ENCODE measurements around the gene SPC25. TPM values are rescaled to one million over a fixed set of nuclear protein-coding genes. Genes with fewer than 3 reads are reported as not detected.

Gene SPC25
- total RNA-seq, 4 donors from 2014 or later, result 1.1 to 6.6 TPM; not detected in 2

GRCh38 chr2:168915441-168916330 lies 25.5 kb upstream of the SPC25 start:
- Histone ChIP-seq H3K4me3 (no peak overlapping the region), H3K36me3 (no peaks in the 10 kb centered on the region), H3K9me3 (no peaks in the 10 kb centered on the region), H3K27me3 (no peaks in the 10 kb centered on the region), H3K4me1 (no peaks in the 10 kb centered on the region), H3K27ac (no peak overlapping the region)
- TF ChIP-seq CTCF (IDR thresholded peaks at IDR 0.05) (no peak), POLR2A (IDR thresholded peaks at IDR 0.05) (no peak)
- DNase-seq, result no peak

- Histone ChIP-seq H3K4me1 (no peaks in the 10 kb centered on the region), H3K36me3 (no peaks in the 10 kb centered on the region), H3K9me3 (no peaks in the 10 kb centered on the region), H3K4me3 (no peak overlapping the region), H3K27me3 (no peaks in the 10 kb centered on the region), H3K27ac (no peak overlapping the region)
- no peak for TF ChIP-seq POLR2A (IDR thresholded peaks at IDR 0.05)
- no peak for TF ChIP-seq CTCF (IDR thresholded peaks at IDR 0.05)
- no peak for DNase-seq
These were observed 23.3 kb upstream of the SPC25 start for GRCh38 chr2:168913495-168913894.

DNA sequence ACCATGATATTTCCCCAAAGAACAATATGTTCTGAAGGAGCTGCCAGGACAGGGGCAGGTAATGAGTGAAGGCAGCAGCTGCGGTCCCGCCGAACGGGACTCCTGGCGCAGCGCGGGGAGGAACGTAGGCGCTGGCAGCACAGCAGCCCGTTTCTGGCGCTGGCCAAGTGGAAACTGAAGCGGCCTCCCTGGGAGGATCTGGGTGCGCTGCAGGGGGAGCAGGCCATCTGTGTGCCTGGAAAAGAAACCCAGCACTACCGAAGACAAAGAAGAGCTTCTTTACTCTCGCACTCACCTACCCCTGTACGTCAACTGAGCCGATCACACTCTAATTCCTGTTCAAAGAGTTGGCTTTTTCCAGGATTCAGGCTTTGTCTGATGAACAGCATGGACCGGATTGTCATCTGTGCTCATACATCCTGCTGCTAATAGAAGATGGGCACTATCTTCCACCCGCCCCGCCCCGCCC lies 22.7 kb upstream of the SPC25 start:
- H3K27ac ChIP-seq, result no peak overlapping the region
- H3K36me3 ChIP-seq, result no peaks in the 10 kb centered on the region
- H3K4me1 ChIP-seq, result no peaks in the 10 kb centered on the region
- peak overlapping the region in 2 of 4 donors; percentile 19 to 37 for H3K4me3 ChIP-seq
- peak in 1 of 3 donors; percentile 51 for DNase-seq
- H3K9me3 ChIP-seq, result no peaks in the 10 kb centered on the region
- no peaks in the 10 kb centered on the region for H3K27me3 ChIP-seq
- no peak for TF ChIP-seq CTCF (IDR thresholded peaks at IDR 0.05)
- TF ChIP-seq POLR2A (IDR thresholded peaks at IDR 0.05), result no peak

- Histone ChIP-seq H3K4me1 (no peaks in the 10 kb centered on the region), H3K27me3 (no peaks in the 10 kb centered on the region), H3K9me3 (no peaks in the 10 kb centered on the region), H3K27ac (no peak overlapping the region), H3K4me3 (peak overlapping the region in 1 of 4 donors; percentile 19), H3K36me3 (no peaks in the 10 kb centered on the region)
- DNase-seq, result no peak
- no peak for TF ChIP-seq CTCF (IDR thresholded peaks at IDR 0.05)
- TF ChIP-seq POLR2A (IDR thresholded peaks at IDR 0.05), result no peak
These were observed 22.2 kb upstream of the SPC25 start for GRCh38 chr2:168912466-168912865.

DNA sequence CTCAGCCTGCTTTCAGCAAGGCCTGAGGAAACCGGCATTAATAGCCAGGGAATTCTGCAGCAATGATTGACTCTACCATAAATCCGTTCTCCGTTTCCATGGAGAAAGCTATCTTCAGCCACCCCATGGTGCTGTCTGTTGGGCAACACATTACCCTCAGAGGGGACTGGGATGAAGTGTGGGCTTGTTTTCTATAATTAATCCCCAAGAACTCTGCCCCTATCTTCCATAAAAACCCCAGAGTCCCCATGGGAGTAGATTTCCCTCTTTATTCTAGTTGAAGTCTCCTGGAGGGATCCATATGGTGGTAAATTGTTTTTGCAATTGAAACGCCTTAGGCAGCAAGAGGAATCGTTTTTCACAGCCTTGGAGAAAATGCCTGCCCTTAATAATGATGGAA lies 20.1 kb upstream of the SPC25 start:
- no peaks in the 10 kb centered on the region for H3K27me3 ChIP-seq
- TF ChIP-seq POLR2A (IDR thresholded peaks at IDR 0.05) (no peak), CTCF (IDR thresholded peaks at IDR 0.05) (no peak)
- H3K4me1 ChIP-seq, result no peaks in the 10 kb centered on the region
- DNase-seq, result no peak
- H3K9me3 ChIP-seq, result no peaks in the 10 kb centered on the region
- no peaks in the 10 kb centered on the region for H3K36me3 ChIP-seq
- no peak overlapping the region for H3K27ac ChIP-seq
- no peak overlapping the region for H3K4me3 ChIP-seq

Data from Peyer's patch (tissue), 4 donors.